Left forelimb (tissue), 1 donor: Measurements from ENCODE around the gene CFAP119.
A peak's percentile ranks its signal among the peaks of the same experiment; 100 is the strongest.

ENCODE experiments used
- DNase-seq: peaks from one replicate; pipeline ENCODE4 v3.0.0-alpha.2; 2018; ENCODE audit warnings: low spot score

Gene CFAP119

DNA sequence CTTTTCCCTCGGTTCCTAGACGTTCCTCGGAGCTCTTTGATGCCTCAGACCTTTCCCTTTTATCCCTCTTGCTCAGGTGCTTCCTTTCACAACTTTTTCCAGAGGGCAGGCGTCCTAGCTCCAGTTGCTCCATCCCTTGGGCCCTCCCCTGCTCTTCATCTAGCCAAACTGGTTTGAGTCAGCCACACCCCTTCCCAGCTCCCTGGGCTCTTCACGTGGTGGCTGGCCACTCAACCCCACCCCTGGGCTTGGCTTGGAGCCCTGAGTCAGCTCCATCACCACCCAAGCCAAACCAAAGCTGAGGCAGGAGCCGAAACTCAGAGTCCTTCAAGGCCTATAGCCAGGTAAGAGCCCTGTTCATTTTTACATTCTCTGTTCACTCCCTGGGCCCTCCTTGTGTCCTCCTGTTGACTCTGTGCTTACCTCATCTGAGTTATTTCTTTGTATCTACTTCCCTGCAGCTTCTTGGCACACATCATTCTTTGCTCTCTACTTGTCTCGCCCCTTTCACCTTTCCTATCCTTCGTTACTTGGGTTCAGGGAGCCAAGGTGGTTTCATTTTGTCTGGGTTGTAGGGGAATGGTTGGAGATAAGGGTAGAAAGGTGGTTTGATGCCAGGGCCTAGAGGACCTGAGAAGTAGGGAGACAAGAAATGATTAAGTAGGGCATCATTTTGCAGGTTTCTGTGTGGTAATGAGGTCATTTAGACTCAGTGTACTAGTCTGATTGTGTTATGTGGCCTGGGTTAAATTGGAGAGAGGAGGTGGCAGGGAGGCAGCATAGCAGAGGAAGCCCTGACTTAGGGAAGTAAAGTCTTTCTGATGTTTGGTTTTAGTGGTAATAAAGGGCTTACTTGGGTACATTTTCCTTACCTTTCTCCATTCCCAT, 21.3 kb downstream of the CFAP119 start:
- no peak for DNase-seq

- DNase-seq: no peak
These were observed 22.6 kb downstream of the CFAP119 start for GRCh38 chr16:30738984-30739951.

DNA sequence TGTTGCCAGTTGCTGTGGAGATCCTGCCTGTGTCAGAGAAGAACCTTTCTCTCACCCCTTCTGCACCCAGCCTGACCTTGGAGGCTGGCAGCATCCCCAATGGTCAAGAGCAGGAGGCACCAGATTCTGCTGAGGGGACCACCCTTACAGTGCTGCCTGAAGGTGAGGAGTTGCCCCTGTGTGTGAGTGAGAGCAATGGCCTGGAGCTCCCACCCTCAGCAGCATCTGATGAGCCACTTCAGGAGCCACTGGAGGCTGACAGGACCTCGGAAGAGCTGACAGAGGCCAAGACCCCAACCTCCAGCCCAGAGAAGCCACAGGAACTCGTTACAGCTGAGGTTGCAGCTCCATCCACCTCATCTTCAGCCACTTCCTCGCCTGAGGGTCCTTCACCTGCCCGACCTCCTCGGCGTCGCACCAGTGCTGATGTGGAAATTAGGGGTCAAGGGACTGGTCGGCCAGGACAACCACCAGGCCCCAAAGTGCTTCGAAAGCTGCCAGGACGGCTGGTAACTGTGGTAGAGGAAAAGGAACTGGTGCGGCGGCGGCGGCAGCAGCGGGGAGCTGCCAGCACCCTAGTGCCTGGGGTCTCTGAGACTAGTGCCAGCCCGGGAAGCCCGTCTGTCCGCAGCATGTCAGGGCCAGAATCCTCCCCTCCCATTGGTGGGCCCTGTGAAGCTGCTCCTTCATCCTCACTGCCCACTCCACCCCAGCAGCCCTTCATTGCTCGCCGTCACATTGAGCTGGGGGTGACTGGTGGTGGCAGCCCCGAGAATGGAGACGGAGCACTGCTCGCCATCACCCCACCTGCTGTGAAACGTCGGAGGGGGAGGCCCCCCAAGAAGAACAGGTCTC, 23.8 kb downstream of the CFAP119 start:
- no peak for DNase-seq

- DNase-seq: no peak
These were observed 24.7 kb downstream of the CFAP119 start for GRCh38 chr16:30736995-30737793.

DNA sequence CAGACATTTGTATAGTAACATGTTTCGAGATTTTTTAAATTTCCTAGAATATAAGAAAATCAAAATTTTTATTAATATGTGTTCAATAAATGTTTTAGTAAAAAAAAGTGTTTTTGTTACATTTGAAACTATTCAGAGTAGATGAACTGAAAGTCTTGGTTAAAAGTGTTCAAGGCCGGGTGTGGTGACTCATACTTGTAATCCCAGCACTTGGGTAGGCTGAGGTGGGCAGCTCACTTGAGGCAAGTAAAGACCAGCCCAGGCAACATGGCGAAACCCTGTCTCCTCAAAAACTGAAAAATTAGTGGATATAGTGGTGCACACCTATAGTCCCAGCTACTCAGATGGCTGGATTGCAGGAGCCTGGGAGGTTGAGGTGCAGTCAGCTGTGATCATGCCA, 30.5 kb downstream of the CFAP119 start:
- no peak for DNase-seq

- DNase-seq: no peak
These were observed 32.8 kb downstream of the CFAP119 start for GRCh38 chr16:30728899-30729672.

DNA sequence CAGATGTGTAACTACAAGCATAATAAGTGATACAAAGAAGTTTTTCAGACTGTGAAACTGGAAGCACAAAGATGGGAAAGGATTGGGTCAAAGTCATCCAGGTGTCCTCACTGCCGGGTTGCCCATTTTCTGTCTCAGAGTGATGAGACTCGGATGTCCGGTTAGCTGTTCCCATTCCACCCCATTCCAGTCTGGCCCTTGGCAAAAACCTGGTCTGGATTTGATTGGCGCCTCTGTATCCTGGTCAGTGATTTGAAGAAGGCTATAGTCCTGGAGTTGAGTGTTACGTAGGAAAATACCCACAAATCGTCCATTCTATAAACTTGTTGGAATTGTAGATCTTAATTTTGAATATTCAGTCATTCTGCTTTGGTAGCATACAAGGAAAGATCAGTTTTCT, 33.5 kb downstream of the CFAP119 start:
- no peak for DNase-seq

DNA sequence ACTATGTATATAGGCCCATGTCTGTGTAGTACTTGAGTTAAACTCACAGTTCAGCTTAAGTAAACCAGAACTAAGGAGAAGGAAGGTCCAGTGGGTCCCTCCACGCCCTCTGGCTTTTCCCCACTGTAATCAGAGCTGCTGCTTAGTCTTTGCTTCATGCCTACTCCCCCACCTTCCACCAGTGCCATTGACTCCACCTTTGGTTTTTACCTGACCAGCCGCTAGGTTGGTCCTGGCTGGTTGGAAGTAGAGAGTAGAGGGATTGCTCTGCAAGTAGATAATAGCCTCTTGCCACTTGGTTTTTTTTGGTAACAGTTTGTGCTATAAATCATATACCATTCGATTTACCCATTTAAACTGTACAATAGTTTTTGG, 36.5 kb downstream of the CFAP119 start:
- no peak for DNase-seq

DNA sequence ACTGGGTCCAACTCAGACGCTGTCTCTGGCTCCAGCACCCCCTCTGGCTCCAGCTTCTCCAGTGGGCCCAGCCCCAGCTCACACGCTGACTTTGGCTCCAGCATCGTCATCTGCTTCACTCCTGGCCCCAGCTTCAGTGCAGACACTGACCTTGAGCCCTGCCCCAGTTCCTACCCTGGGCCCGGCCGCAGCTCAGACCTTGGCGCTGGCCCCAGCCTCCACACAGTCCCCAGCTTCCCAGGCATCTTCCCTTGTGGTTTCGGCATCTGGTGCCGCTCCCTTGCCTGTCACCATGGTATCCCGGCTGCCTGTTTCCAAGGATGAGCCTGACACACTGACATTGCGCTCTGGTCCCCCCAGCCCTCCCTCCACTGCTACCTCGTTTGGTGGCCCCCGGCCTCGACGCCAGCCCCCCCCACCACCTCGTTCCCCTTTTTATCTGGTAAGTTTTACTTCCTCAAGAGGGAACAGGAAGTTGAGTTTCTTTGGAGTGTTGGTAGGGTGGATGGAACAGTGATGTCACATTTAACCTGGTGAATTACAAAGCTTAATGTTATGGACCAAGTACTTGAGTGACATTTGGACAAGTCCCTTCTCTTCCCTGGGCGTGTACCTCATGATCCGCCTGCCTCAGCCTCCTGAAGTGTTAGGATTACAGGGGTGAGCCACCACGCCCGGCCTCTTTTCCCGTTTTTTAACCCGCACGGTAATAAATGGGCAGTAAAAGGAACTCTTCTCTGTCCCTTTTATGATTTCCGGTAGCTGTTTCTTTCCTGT, 37.0 kb downstream of the CFAP119 start:
- DNase-seq: peak; percentile 44

- DNase-seq: no peak
These were observed 38.0 kb downstream of the CFAP119 start for GRCh38 chr16:30723725-30724355.

- no peak for DNase-seq
These were observed 38.9 kb downstream of the CFAP119 start for GRCh38 chr16:30722916-30723315.

DNA sequence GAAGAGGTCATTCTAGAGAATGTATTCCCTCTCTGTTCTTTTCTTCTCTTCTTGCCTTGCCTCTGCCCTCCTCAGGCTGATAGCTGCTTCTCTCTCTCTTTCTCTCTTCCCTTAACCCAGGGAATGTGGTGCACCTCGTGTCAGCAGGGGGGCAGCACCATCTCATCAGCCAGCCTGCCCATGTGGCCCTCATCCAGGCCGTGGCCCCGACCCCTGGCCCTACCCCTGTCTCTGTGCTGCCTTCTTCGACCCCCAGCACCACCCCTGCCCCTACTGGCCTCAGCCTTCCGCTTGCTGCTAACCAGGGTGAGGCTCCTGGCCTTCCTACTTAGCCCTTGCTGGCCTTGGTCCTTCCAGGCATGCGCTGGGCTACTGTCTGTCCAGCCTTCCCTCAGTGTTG, 39.4 kb downstream of the CFAP119 start:
- no peak for DNase-seq

GRCh38 chr16:30721606-30722005, 40.3 kb downstream of the CFAP119 start:
- no peak for DNase-seq

- DNase-seq: no peak
These were observed 40.7 kb downstream of the CFAP119 start for GRCh38 chr16:30721167-30721566.

- DNase-seq: no peak
These were observed 41.2 kb downstream of the CFAP119 start for GRCh38 chr16:30720694-30721093.

GRCh38 chr16:30720086-30720485, 41.8 kb downstream of the CFAP119 start:
- no peak for DNase-seq

- no peak for DNase-seq
These were observed 46.0 kb downstream of the CFAP119 start for GRCh38 chr16:30715750-30716445.

DNA sequence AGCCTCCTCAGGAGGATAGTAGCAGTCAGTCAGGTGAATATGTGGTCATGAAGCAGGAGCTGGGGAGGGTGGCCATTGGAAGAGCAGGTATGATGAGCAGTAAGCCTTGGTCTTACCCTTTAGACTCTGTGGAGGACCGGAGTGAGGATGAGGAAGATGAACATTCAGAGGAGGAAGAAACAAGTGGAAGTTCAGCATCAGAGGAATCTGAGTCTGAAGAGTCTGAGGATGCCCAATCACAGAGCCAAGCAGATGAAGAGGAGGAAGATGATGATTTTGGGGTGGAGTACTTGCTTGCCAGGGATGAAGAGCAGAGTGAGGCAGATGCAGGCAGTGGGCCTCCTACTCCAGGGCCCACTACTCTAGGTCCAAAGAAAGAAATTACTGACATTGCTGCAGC, 50.1 kb downstream of the CFAP119 start:
- DNase-seq: no peak
